OCI-LY7 (cell line): Measurements from ENCODE around the gene RTKN. TPM values are rescaled to one million over a fixed set of nuclear protein-coding genes. Genes with fewer than 3 reads are reported as not detected.
A peak's percentile ranks its signal among the peaks of the same experiment; 100 is the strongest.
"Not testable (repeated sequence)": the region's sequence is repeated elsewhere in the genome, so short reads cannot be mapped to it uniquely, and the experiment has no call there.

Source experiments
- BruUV-seq: library from RNA; stranded (reverse); fragments of 400-500 nt; replicated peaks from 2 replicates; lab custom pipeline; 2021; lab: Mats Ljungman, UMichigan
- CTCF ChIA-PET: fragments of 300-600 bp; sonication (Branson Sonifier 250); formaldehyde crosslinking; loops from one replicate; lab custom pipeline; 2022; ENCODE audit warnings: antibody characterized with exemption; ENCODE audit not compliant: unreplicated experiment; lab: Charles Lee
- POLR2A ChIA-PET: fragments of 300-600 bp; sonication (Branson Sonifier 250); formaldehyde crosslinking; loops from one replicate; lab custom pipeline; 2022; ENCODE audit warnings: antibody characterized with exemption; lab: Charles Lee
- DNase-seq: peaks from one replicate; pipeline ENCODE4 v3.0.0-alpha.2; 2015; ENCODE audit warnings: low spot score
- H2AFZ ChIP-seq: fragments of 200-600 bp; sonication (generic), shearing (Covaris generic); 2 replicates; pipeline ENCODE4 v1.6.1; 2014; ENCODE audit warnings: mild to moderate bottlenecking, antibody characterized with exemption, low read length, moderate library complexity
- H3K27ac ChIP-seq: fragments of 200-600 bp; sonication (generic); 2 replicates; pipeline ENCODE4 v1.5.1; 2014; ENCODE audit warnings: mixed run types, low read depth, mild to moderate bottlenecking, moderate library complexity, low read length, inconsistent platforms; ENCODE audit not compliant: poor library complexity, severe bottlenecking
- H3K36me3 ChIP-seq: fragments of 200-600 bp; sonication (generic); 2 replicates; pipeline ENCODE4 v1.6.1; 2014; ENCODE audit warnings: mild to moderate bottlenecking, antibody characterized with exemption, low read length, moderate library complexity, mixed read lengths; ENCODE audit not compliant: insufficient read depth
- H3K4me1 ChIP-seq: fragments of 200-600 bp; sonication (generic); 2 replicates; pipeline ENCODE4 v1.5.1; 2014; ENCODE audit warnings: mild to moderate bottlenecking, low read length; ENCODE audit not compliant: insufficient read depth, poor library complexity, severe bottlenecking
- H3K4me2 ChIP-seq: fragments of 200-600 bp; sonication (generic); 2 replicates; pipeline ENCODE4 v1.6.1; 2014; ENCODE audit warnings: mild to moderate bottlenecking, low read length
- H3K4me3 ChIP-seq: fragments of 200-600 bp; sonication (generic); 2 replicates; pipeline ENCODE4 v1.5.1; 2014; ENCODE audit warnings: mild to moderate bottlenecking, low read depth, low read length; ENCODE audit not compliant: poor library complexity, severe bottlenecking
- H3K79me2 ChIP-seq: fragments of 200-600 bp; sonication (generic); 2 replicates; pipeline ENCODE4 v1.6.1; 2016; ENCODE audit warnings: low read depth, mild to moderate bottlenecking, low read length, moderate library complexity, mixed read lengths; ENCODE audit not compliant: insufficient read depth
- H3K9me2 ChIP-seq: fragments of 200-600 bp; sonication (generic); 2 replicates; pipeline ENCODE4 v1.6.1; 2016; ENCODE audit warnings: mild to moderate bottlenecking, low read length, mixed read lengths; ENCODE audit not compliant: insufficient read depth
- H3K9me3 ChIP-seq: fragments of 200-600 bp; sonication (generic); 2 replicates; pipeline ENCODE4 v1.6.1; 2014; ENCODE audit warnings: mild to moderate bottlenecking, mixed run types, low read length, mixed read lengths
- H4K20me1 ChIP-seq: fragments of 200-600 bp; sonication (generic); 2 replicates; pipeline ENCODE4 v1.6.1; 2014; ENCODE audit warnings: mild to moderate bottlenecking, antibody characterized with exemption, low read length, moderate library complexity, mixed read lengths; ENCODE audit not compliant: insufficient read depth
- EZH2phosphoT487 ChIP-seq: fragments of 200-600 bp; sonication (generic); IDR thresholded peaks from 2 replicates; pipeline ENCODE4 v1.6.1; 2018; ENCODE audit warnings: low read depth, borderline replicate concordance, mild to moderate bottlenecking, mixed run types, antibody characterized with exemption, low read length, moderate library complexity, mixed read lengths
- intact Hi-C: fragments of 100-400 bp; cut with micrococcal nuclease; formaldehyde crosslinking; loops from one replicate; pipeline ENCODE4 v1.10.0; 2022; ENCODE audit not compliant: unreplicated experiment
- total RNA-seq, 2 experiments: library from RNA; depleted of rRNA in 1 of 2; stranded (reverse); fragments of >200 nt in 1 of 2; shearing (Covaris generic) in 1 of 2; gene quantifications; 2 replicates each; pipeline ENCODE4 v1.2.3, GENCODE V29; 2014 to 2022
- TF ChIP-seq, protein P1 (sequence below): fragments of 200-600 bp; sonication (generic); conservative IDR thresholded peaks from 2 replicates; pipeline ENCODE4 v1.5.1; 2014; ENCODE audit warnings: mild to moderate bottlenecking, antibody characterized with exemption, low read length, moderate library complexity, mixed read lengths

The RTKN gene
- total RNA-seq, 2 experiments from 2014 or later, result 2.3 to 7.7 TPM

DNA sequence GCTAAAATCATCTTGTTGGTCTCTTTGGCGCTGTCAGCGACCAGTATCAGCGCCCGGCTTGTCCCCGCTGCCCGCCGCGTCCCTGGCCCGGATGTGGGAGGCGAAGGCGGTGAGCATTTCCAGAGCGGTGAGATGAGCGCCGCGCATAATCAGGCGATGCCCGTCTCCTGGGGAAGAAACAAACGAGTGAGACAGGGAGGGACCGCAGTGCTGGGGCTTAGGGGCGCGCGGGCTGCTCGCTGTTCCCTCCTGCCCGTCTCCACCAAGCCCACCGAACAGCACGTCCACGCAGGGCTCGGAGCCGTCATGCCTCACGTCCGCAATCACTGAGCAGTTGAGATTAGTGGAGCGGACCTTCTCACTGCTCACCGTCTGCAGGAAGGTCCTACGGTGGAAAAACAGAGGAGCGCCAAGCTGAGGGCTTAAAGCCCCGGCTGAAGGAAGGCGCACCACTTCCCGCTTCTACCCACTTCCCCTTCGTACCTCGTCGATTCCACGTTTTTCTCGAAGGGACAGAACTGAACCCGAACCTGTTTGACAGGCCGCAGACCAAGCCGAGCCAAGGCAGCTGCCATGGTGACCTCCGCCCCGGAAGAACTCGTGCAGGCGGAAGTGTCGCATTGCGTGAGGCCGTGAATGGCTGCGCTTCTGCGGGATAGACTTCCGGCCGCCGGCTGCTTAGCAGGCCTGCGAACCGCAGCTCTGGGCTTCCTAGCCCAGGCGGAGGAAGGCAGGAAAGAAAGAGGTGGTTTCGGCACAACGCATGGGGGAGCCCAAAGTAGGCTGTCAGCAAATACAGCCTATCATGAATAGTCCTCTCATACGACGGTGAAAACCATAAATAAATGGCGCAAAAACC, 30.6 kb upstream of the RTKN start, which contains the start of gene MRPL53:
MRPL53 (minus strand) TSS at position 595 of the 859 bp plus-strand sequence; CDS start at position 575, 20 bp downstream.
- Histone ChIP-seq H3K36me3 (peaks cover 26% of the 10 kb centered on the region), H3K9me3 (no peaks in the 10 kb centered on the region), H2AFZ (peak within 1 kb of the TSS; percentile 75), H3K9me2 (no peaks in the 10 kb centered on the region), H4K20me1 (no peaks in the 10 kb centered on the region), H3K27ac (peak within 1 kb of the TSS; percentile 81), H3K4me2 (peak within 1 kb of the TSS; percentile 89), H3K79me2 (peaks cover 7% of the 10 kb centered on the region; the same call in 1 of the 2 replicates), H3K4me3 (peak within 1 kb of the TSS; percentile 85), H3K4me1 (peaks cover 16% of the 10 kb centered on the region)
- TSS peak; percentile 93 for BruUV-seq
- POLR2A ChIA-PET, result interaction anchor here (1.3 to 3.2 kb wide), 5 partner anchors 11 to 60 kb away, joined by 3 to 25 read pairs (median 4); partner anchors contain the start of genes AUP1, CCDC142, HTRA2 and TTC31
- intact Hi-C loops, result no loop called here
- TF ChIP-seq, protein P1, sequence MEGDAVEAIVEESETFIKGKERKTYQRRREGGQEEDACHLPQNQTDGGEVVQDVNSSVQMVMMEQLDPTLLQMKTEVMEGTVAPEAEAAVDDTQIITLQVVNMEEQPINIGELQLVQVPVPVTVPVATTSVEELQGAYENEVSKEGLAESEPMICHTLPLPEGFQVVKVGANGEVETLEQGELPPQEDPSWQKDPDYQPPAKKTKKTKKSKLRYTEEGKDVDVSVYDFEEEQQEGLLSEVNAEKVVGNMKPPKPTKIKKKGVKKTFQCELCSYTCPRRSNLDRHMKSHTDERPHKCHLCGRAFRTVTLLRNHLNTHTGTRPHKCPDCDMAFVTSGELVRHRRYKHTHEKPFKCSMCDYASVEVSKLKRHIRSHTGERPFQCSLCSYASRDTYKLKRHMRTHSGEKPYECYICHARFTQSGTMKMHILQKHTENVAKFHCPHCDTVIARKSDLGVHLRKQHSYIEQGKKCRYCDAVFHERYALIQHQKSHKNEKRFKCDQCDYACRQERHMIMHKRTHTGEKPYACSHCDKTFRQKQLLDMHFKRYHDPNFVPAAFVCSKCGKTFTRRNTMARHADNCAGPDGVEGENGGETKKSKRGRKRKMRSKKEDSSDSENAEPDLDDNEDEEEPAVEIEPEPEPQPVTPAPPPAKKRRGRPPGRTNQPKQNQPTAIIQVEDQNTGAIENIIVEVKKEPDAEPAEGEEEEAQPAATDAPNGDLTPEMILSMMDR, result 0 out of 2 replicates have a peak, but pooled peaks have one; percentile 20
- TF ChIP-seq EZH2phosphoT487, result no peak
- DNase-seq, result peak; percentile 97
- CTCF ChIA-PET, result no interaction called here

DNA sequence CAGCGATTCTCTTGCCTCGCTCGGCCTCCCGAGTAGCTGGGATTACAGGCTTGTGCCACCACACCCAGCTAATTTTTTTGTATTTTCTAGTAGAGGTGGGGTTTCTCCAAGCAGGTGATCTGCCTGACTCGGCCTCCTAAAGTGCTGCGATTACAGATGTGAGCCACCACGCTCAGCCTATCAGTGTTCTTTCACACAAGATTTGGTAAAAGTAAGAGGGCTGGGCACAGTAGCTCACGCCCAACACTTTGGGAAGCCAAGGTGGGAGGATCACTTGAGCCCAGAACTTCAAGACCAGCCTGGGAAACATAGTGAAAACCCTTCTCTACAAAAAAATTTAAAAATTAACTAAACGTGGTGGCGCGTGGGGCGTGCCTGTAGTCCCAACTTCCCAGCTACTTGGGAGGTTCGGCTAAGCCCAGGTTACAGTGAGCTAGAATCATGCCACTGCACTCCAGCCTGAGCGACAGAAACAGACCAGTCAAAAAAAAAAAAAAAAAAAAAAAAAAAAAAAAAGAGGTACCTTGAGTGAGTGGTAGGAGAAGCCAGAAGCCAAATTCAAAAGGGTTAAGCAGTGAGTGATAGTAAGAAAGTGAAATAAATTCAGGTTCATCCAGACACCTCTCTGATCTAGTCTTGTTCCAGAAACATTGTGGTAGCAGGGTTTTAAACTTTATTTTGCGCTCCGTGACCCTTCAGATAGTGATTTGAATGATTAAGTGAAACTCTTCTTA, 29.8 kb upstream of the RTKN start:
- CTCF ChIA-PET, result no interaction called here
- DNase-seq, result peak; percentile 27
- H3K9me3 ChIP-seq, result no peaks in the 10 kb centered on the region
- peaks cover 17% of the 10 kb centered on the region for H3K4me1 ChIP-seq
- H3K27ac ChIP-seq, result peak overlapping the region; percentile 81
- POLR2A ChIA-PET, result interaction anchor here (0.8 to 3.2 kb wide), 5 partner anchors 11 to 59 kb away, joined by 4 to 25 read pairs (median 6); partner anchors contain the start of genes CCDC142, TTC31 and WBP1
- no peak for TF ChIP-seq EZH2phosphoT487
- TF ChIP-seq, protein P1, result no peak
- H3K4me2 ChIP-seq, result peak overlapping the region; percentile 89
- no peaks in the 10 kb centered on the region for H3K9me2 ChIP-seq
- peaks cover 7% of the 10 kb centered on the region; the same call in 1 of the 2 replicates for H3K79me2 ChIP-seq
- peaks cover 20% of the 10 kb centered on the region for H3K36me3 ChIP-seq
- no TSS peak for BruUV-seq
- H3K4me3 ChIP-seq, result peak overlapping the region; percentile 85
- H4K20me1 ChIP-seq, result no peaks in the 10 kb centered on the region
- H2AFZ ChIP-seq, result peak overlapping the region; percentile 75; the same call in 1 of the 2 replicates
- intact Hi-C loops, result no loop called here

DNA sequence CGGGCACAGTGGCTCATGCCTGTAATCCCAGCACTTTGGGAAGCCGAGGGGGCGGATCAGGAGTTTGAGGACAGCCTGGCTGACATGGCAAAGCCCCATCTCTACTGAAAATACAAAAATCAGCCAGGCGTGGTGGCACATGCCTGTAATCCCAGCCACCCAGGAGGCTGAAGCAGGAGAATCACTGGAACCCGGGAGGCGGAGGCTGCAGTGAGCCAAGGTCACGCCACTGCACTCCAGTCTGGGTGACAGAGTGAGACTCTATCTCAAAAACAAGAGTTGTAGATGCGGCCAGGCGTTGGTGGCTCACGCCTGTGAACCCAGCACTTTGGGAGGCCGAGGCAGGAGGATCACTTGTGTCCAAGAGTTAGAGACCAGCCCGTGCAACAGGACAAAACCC, 29.0 kb upstream of the RTKN start:
- BruUV-seq, H3K9me3 ChIP-seq, CTCF ChIA-PET, H2AFZ ChIP-seq, H3K4me3 ChIP-seq, H4K20me1 ChIP-seq, H3K27ac ChIP-seq, H3K4me2 ChIP-seq, DNase-seq, intact Hi-C loops, H3K9me2 ChIP-seq: not testable (repeated sequence)
- POLR2A ChIA-PET, result interaction anchor here (0.6 to 3.2 kb wide), 5 partner anchors 12 to 347 kb away, joined by 4 to 25 read pairs (median 6); partner anchors contain the start of genes CCDC142, TTC31 and WBP1
- H3K36me3 ChIP-seq, result peaks cover 16% of the 10 kb centered on the region
- H3K4me1 ChIP-seq, result peaks cover 23% of the 10 kb centered on the region
- H3K79me2 ChIP-seq, result peaks cover 12% of the 10 kb centered on the region; the same call in 1 of the 2 replicates
